Lower lobe of right lung (tissue), 2 donors: ENCODE results near the gene GRIK4. TPM values are rescaled to one million over a fixed set of nuclear protein-coding genes. Genes with fewer than 3 reads are reported as not detected.

Source experiments
- ATAC-seq, 2 donors: fragments of 200-7000 bp; cut with Tn5 transposase; one replicate each; pipeline ENCODE4 v1.9.1; 2020 to 2022; ENCODE audit warnings: mild to moderate bottlenecking in 2 of 2, moderate library complexity in 2 of 2
- DNase-seq: peaks from one replicate; pipeline ENCODE4 v3.0.0-alpha.2; 2020
- H3K27ac ChIP-seq: fragments of 200-600 bp; one replicate; pipeline ENCODE4 v1.8.0; 2022
- H3K27me3 ChIP-seq: fragments of 200-600 bp; one replicate; pipeline ENCODE4 v1.8.0; 2022; ENCODE audit warnings: low read depth
- H3K36me3 ChIP-seq: fragments of 200-600 bp; one replicate; pipeline ENCODE4 v1.8.0; 2022; ENCODE audit warnings: mild to moderate bottlenecking
- H3K4me1 ChIP-seq: fragments of 200-600 bp; one replicate; pipeline ENCODE4 v1.8.0; 2022
- H3K4me3 ChIP-seq: fragments of 200-600 bp; one replicate; pipeline ENCODE4 v1.8.0; 2022; ENCODE audit warnings: mild to moderate bottlenecking
- H3K9me3 ChIP-seq: fragments of 200-600 bp; one replicate; pipeline ENCODE4 v1.8.0; 2022
- CTCF ChIP-seq: fragments of 200-600 bp; IDR thresholded peaks from one replicate; pipeline ENCODE4 v1.8.0; 2022; ENCODE audit warnings: antibody characterized with exemption, mild to moderate bottlenecking
- intact Hi-C: fragments of 100-400 bp; cut with DNase I; formaldehyde crosslinking; loops from one replicate; pipeline ENCODE4 v1.11.0; 2022
- total RNA-seq: library from RNA; stranded (reverse); fragmentation: NEBNext Ultra II Directional; extraction: Animal tissue kit (Norgen Biotek cat#: 25700); gene quantifications from one replicate; pipeline ENCODE4 v1.2.1, GENCODE V29; 2021
- donor health status: DM: no; HTN: yes; CAD: no; lungs with severe emphysema.

The GRIK4 gene
- total RNA-seq, 1 donor from 2014 or later = 2.2 TPM

GRCh38 chr11:120547316-120547715 lies 35.8 kb downstream of the GRIK4 start:
- Histone ChIP-seq H3K9me3 (peaks cover under 1% of the 10 kb centered on the region), H3K4me1 (peaks cover 17% of the 10 kb centered on the region), H3K27me3 (no peaks in the 10 kb centered on the region), H3K4me3 (no peak overlapping the region), H3K36me3 (no peaks in the 10 kb centered on the region), H3K27ac (peak overlapping the region; percentile 74)
- intact Hi-C loops = no loop called here
- TF ChIP-seq CTCF = no peak
- ATAC-seq (peak; percentile 10 to 41), DNase-seq (no peak)

GRCh38 chr11:120547811-120548681 lies 36.5 kb downstream of the GRIK4 start:
- peak; percentile 91 to 92 for ATAC-seq
- no peaks in the 10 kb centered on the region for H3K9me3 ChIP-seq
- no peak overlapping the region for H3K4me3 ChIP-seq
- peaks cover 17% of the 10 kb centered on the region for H3K4me1 ChIP-seq
- H3K27me3 ChIP-seq = no peaks in the 10 kb centered on the region
- intact Hi-C loops = no loop called here
- H3K36me3 ChIP-seq = no peaks in the 10 kb centered on the region
- TF ChIP-seq CTCF = no peak
- peak; percentile 70 for DNase-seq
- peak overlapping the region; percentile 74 for H3K27ac ChIP-seq

- H3K9me3 ChIP-seq = no peaks in the 10 kb centered on the region
- H3K4me1 ChIP-seq = peaks cover 17% of the 10 kb centered on the region
- no peaks in the 10 kb centered on the region for H3K36me3 ChIP-seq
- no peaks in the 10 kb centered on the region for H3K27me3 ChIP-seq
- H3K27ac ChIP-seq = peak overlapping the region; percentile 53
- DNase-seq = no peak
- intact Hi-C loops = no loop called here
- no peak for ATAC-seq
- H3K4me3 ChIP-seq = no peak overlapping the region
- TF ChIP-seq CTCF = no peak
Observed at GRCh38 chr11:120548682-120549209, 37.2 kb downstream of the GRIK4 start.

- TF ChIP-seq CTCF = no peak
- Histone ChIP-seq H3K4me1 (peaks cover 17% of the 10 kb centered on the region), H3K36me3 (no peaks in the 10 kb centered on the region), H3K27ac (no peak overlapping the region), H3K4me3 (no peak overlapping the region), H3K27me3 (no peaks in the 10 kb centered on the region), H3K9me3 (no peaks in the 10 kb centered on the region)
- no peak for DNase-seq
- intact Hi-C loops = no loop called here
- ATAC-seq = no peak
Observed at GRCh38 chr11:120549346-120549745, 37.8 kb downstream of the GRIK4 start.

GRCh38 chr11:120550007-120550406 lies 38.5 kb downstream of the GRIK4 start:
- ATAC-seq = no peak
- Histone ChIP-seq H3K9me3 (no peaks in the 10 kb centered on the region), H3K4me1 (peaks cover 17% of the 10 kb centered on the region), H3K27me3 (no peaks in the 10 kb centered on the region), H3K4me3 (no peak overlapping the region), H3K36me3 (no peaks in the 10 kb centered on the region), H3K27ac (no peak overlapping the region)
- intact Hi-C loops = no loop called here
- DNase-seq = no peak
- no peak for TF ChIP-seq CTCF
